Measurements from ENCODE around the gene ZMPSTE24.

DNA sequence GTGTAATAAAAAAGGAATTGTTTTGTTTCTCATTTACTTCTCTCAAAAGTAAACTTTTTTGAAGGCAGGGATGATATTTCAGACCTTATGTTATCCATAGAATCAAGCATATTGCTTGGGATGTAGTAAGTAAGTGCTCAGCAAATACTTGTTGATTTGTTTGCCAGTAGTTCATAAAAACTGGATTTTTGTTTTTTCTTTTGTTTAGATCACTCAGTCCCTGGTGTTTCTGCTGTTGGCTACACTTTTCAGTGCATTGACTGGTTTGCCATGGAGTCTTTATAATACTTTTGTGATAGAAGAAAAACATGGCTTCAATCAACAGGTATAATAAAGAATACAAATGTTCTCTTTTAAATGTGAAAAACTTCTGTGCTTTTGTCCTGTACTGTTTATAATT lies 10.2 kb downstream of the ZMPSTE24 start:
- TF ChIP-seq, protein P1, sequence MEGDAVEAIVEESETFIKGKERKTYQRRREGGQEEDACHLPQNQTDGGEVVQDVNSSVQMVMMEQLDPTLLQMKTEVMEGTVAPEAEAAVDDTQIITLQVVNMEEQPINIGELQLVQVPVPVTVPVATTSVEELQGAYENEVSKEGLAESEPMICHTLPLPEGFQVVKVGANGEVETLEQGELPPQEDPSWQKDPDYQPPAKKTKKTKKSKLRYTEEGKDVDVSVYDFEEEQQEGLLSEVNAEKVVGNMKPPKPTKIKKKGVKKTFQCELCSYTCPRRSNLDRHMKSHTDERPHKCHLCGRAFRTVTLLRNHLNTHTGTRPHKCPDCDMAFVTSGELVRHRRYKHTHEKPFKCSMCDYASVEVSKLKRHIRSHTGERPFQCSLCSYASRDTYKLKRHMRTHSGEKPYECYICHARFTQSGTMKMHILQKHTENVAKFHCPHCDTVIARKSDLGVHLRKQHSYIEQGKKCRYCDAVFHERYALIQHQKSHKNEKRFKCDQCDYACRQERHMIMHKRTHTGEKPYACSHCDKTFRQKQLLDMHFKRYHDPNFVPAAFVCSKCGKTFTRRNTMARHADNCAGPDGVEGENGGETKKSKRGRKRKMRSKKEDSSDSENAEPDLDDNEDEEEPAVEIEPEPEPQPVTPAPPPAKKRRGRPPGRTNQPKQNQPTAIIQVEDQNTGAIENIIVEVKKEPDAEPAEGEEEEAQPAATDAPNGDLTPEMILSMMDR (IDR thresholded peaks at IDR 0.05) = no peak
- TF ChIP-seq POLR2A (IDR thresholded peaks at IDR 0.05) = no peak

All from Peyer's patch (tissue), 4 donors.